HG03159 (cell line): ENCODE measurements around the gene MAMDC2.
"Not testable (repeated sequence)": the region's sequence is repeated elsewhere in the genome, so short reads cannot be mapped to it uniquely, and the experiment has no call there.

Experiments used
- ATAC-seq: cut with Tn5 transposase; IDR thresholded peaks from one replicate; pipeline ENCODE4 v1.9.1; 2021; ENCODE audit warnings: mild to moderate bottlenecking, moderate library complexity; ENCODE audit not compliant: unreplicated experiment

Gene MAMDC2

GRCh38 chr9:70035691-70036090, 8.0 kb upstream of the MAMDC2 start:
- ATAC-seq = no peak

GRCh38 chr9:70036641-70037040, 7.0 kb upstream of the MAMDC2 start:
- no peak for ATAC-seq

GRCh38 chr9:70038171-70038621, 5.5 kb upstream of the MAMDC2 start:
- ATAC-seq = not testable (repeated sequence)

- ATAC-seq = no peak
Observed at GRCh38 chr9:70040376-70040903, 3.2 kb upstream of the MAMDC2 start.

GRCh38 chr9:70042461-70043215, 1.0 kb upstream of the MAMDC2 start:
- ATAC-seq = no peak

GRCh38 chr9:70043285-70043684, 363 bp upstream of the MAMDC2 start:
- no peak for ATAC-seq

- no peak for ATAC-seq
Observed at GRCh38 chr9:70044490-70045307, 1.1 kb downstream of the MAMDC2 start.

- ATAC-seq = no peak
Observed at GRCh38 chr9:70045452-70045851, 1.8 kb downstream of the MAMDC2 start.

- ATAC-seq = no peak
Observed at GRCh38 chr9:70046274-70047070, 2.8 kb downstream of the MAMDC2 start.

- ATAC-seq = no peak
Observed at GRCh38 chr9:70049236-70049635, 5.6 kb downstream of the MAMDC2 start.

- ATAC-seq = no peak
Observed at GRCh38 chr9:70049672-70050271, 6.1 kb downstream of the MAMDC2 start.

- no peak for ATAC-seq
Observed at GRCh38 chr9:70052768-70053167, 9.1 kb downstream of the MAMDC2 start.

GRCh38 chr9:70053864-70054263, 10.2 kb downstream of the MAMDC2 start:
- no peak for ATAC-seq

- no peak for ATAC-seq
Observed at GRCh38 chr9:70054521-70054920, 10.9 kb downstream of the MAMDC2 start.

- ATAC-seq = no peak
Observed at GRCh38 chr9:70055406-70056210, 12.0 kb downstream of the MAMDC2 start.

GRCh38 chr9:70056211-70056944, 12.7 kb downstream of the MAMDC2 start:
- ATAC-seq = no peak

- ATAC-seq = no peak
Observed at GRCh38 chr9:70058569-70059116, 15.0 kb downstream of the MAMDC2 start.

GRCh38 chr9:70060148-70060882, 16.7 kb downstream of the MAMDC2 start:
- ATAC-seq = no peak
